Measurements from ENCODE around the gene SELENOV.
A peak's percentile ranks its signal among the peaks of the same experiment; 100 is the strongest.
"Not testable (repeated sequence)": the region's sequence is repeated elsewhere in the genome, so short reads cannot be mapped to it uniquely, and the experiment has no call there.

Gene SELENOV

DNA sequence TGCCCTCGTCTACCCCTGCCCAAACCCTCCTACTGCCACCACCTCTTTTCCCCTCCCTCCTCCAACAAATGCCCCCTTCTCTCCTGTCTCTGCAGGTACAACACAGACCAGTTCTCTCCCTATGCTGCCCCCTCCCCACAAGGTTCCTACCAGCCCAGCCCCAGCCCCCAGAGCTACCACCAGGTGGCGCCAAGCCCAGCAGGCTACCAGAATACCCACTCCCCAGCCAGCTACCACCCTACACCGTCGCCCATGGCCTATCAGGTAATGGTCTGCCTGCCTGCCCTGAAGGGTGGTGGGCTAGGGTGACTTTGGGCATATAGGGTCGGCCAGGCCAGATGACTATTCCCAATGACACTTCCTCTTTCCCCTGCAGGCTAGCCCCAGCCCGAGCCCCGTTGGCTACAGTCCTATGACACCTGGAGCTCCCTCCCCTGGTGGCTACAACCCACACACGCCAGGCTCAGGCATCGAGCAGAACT lies 40.8 kb upstream of the SELENOV start:
- Histone ChIP-seq H3K4me1 (ENCODE audit: control insufficient read depth in 5 of 5, insufficient read depth in 5 of 5, low read length in 5 of 5) (no peaks in the 10 kb centered on the region), H3K9me3 (ENCODE audit: control insufficient read depth in 5 of 5, low read length in 5 of 5) (no peaks in the 10 kb centered on the region), H3K9ac (ENCODE audit: low read length in 5 of 5) (no peak overlapping the region), H3K27ac (ENCODE audit: low read depth, low read length) (no peak overlapping the region), H3K4me3 (ENCODE audit: low read depth in 1 of 5, low read length in 5 of 5) (no peak overlapping the region), H3K36me3 (ENCODE audit: control insufficient read depth in 5 of 5, insufficient read depth in 5 of 5, low read length in 5 of 5) (peaks cover 3 to 76% (median 74%) of the 10 kb centered on the region in 5 donors), H3K27me3 (ENCODE audit: control insufficient read depth in 5 of 5, insufficient read depth in 4 of 5, low read length in 5 of 5) (no peaks in the 10 kb centered on the region)

DNA sequence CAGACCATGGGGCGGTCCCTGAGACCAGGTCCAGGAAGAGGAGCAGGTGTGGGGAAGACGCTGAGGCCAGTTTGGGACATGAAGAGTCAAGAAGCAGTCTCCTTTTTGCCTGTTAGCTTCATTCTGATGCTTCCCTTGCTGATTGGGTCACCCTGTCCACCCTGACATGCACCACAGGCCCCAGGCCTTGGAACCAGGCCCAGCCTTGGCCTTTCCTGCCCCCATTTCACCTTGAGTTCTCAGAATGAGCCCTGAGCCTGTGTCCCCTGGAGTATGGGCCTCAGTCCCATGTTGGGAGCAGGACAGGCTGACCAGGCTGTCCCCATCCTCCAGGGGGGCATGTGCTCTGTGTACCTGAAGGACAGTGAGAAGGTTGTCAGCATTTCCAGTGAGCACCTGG lies 39.2 kb upstream of the SELENOV start:
- Histone ChIP-seq H3K27me3 (ENCODE audit: control insufficient read depth in 5 of 5, insufficient read depth in 4 of 5, low read length in 5 of 5) (no peaks in the 10 kb centered on the region), H3K9ac (ENCODE audit: low read length in 5 of 5) (no peak overlapping the region), H3K9me3 (ENCODE audit: control insufficient read depth in 5 of 5, low read length in 5 of 5) (no peaks in the 10 kb centered on the region), H3K36me3 (ENCODE audit: control insufficient read depth in 5 of 5, insufficient read depth in 5 of 5, low read length in 5 of 5) (peaks cover 3 to 61% (median 58%) of the 10 kb centered on the region in 5 donors), H3K4me1 (ENCODE audit: control insufficient read depth in 5 of 5, insufficient read depth in 5 of 5, low read length in 5 of 5) (peaks cover 0 to 8% (median 7%) of the 10 kb centered on the region in 5 donors), H3K27ac (ENCODE audit: low read depth, low read length) (no peak overlapping the region), H3K4me3 (ENCODE audit: low read depth in 1 of 5, low read length in 5 of 5) (no peak overlapping the region)

DNA sequence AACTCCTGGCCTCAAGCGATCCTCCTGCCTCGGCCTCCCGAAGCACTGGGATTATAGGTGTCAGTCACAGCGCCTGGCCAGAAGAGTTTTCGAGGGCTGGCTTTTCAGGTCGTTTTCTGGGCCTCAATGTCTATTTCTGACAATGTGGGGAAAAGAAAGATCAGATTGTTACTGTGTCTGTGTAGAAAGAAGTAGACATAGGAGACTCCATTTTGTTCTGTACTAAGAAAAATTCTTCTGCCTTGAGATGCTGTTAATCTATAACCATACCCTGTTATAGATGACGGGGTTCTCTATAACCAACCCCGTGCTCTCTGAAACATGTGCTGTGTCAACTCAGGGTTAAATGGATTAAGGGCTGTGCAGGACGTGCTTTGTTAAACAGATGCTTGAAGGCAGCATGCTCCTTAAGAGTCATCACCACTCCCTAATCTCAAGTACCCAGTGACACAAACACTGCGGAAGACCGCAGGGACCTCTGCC lies 35.6 kb upstream of the SELENOV start:
- Histone ChIP-seq H3K4me1 (ENCODE audit: control insufficient read depth in 5 of 5, insufficient read depth in 5 of 5, low read length in 5 of 5) (peaks cover 6 to 21% (median 20%) of the 10 kb centered on the region in 5 donors), H3K36me3 (ENCODE audit: control insufficient read depth in 5 of 5, insufficient read depth in 5 of 5, low read length in 5 of 5) (peaks cover 0 to 34% (median 28%) of the 10 kb centered on the region in 5 donors)
- H3K9ac ChIP-seq (ENCODE audit: low read length in 5 of 5); H3K27me3 ChIP-seq (ENCODE audit: control insufficient read depth in 5 of 5, insufficient read depth in 4 of 5, low read length in 5 of 5); H3K4me3 ChIP-seq (ENCODE audit: low read depth in 1 of 5, low read length in 5 of 5); H3K9me3 ChIP-seq (ENCODE audit: control insufficient read depth in 5 of 5, low read length in 5 of 5); H3K27ac ChIP-seq (ENCODE audit: low read depth, low read length): not testable (repeated sequence)

DNA sequence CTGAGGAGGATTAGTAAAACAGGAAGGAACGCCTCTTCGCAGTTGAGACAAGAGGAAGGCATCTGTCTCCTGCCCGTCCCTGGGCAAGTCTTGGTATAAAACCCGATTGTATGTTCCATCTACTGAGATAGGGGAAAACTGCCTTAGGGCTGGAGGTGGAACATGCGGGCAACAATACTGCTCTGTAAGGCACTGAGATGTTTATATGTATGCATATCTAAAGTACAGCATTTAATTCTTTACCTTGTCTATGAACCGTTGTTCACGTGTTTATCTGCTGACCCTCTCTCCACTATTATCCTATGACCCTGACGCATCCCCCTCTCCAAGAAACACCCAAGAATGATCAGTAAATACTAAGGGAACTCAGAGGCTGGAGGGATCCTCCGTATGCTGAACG lies 35.0 kb upstream of the SELENOV start:
- peak overlapping the region; percentile 86 to 98 (median 93) for H3K4me3 ChIP-seq (ENCODE audit: low read depth in 1 of 5, low read length in 5 of 5)
- no peaks in the 10 kb centered on the region for H3K27me3 ChIP-seq (ENCODE audit: control insufficient read depth in 5 of 5, insufficient read depth in 4 of 5, low read length in 5 of 5)
- peaks cover 0 to 29% (median 25%) of the 10 kb centered on the region in 5 donors for H3K36me3 ChIP-seq (ENCODE audit: control insufficient read depth in 5 of 5, insufficient read depth in 5 of 5, low read length in 5 of 5)
- peaks cover 6 to 21% (median 20%) of the 10 kb centered on the region in 5 donors for H3K4me1 ChIP-seq (ENCODE audit: control insufficient read depth in 5 of 5, insufficient read depth in 5 of 5, low read length in 5 of 5)
- no peaks in the 10 kb centered on the region for H3K9me3 ChIP-seq (ENCODE audit: control insufficient read depth in 5 of 5, low read length in 5 of 5)
- H3K27ac ChIP-seq (ENCODE audit: low read depth, low read length): peak overlapping the region; percentile 61
- peak overlapping the region in 4 of 5 donors; percentile 58 to 99 (median 92) for H3K9ac ChIP-seq (ENCODE audit: low read length in 5 of 5)

DNA sequence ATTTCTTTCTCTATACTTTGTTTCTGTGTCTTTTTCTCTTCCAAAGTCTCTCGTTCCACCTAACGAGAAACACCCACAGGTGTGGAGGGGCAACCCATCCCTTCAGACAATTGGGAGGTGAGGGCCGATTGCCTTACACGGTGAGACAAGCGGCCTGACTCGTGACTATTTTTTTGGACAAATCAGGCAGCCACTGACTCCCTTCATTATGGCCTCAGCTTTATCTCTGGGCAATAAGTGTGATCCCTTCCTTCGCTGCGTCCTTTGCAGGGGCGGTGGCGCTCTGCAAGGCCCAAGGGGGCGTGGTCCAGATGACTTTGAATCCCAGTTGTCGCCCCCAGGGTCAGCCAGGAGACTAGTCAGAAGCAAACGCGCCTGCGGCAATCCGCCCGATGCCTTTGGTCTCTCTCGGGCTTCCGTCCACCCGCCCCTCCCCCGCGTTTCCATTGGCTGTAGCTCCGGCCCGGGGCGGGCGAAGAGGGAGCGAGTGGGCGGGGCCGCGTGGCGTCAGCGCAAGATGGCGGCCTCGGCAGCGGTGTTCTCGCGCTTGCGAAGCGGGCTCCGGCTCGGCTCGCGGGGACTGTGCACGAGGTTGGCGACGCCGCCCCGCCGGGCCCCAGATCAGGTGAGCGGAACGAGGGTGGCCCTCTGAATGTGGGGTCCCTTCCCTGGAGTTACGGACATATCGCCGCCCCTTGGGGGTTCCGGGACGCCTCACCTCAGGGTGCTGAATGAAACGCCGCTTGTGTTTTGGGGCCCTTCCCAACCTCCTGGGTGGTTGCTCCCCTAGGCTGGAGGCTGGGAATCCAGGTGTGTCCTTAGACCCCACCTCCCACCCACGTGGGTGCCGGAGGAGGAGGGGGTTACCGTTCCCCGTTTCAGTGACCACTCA lies 34.4 kb upstream of the SELENOV start, which contains the start of gene TIMM50:
Gene TIMM50 (plus strand): TSS at position 502 of the 892 bp plus-strand sequence. CDS start 16 bp downstream, at position 518.
- H3K27ac ChIP-seq (ENCODE audit: low read depth, low read length): peak within 1 kb of the TSS; percentile 61
- H3K4me3 ChIP-seq (ENCODE audit: low read depth in 1 of 5, low read length in 5 of 5): peak within 1 kb of the TSS; percentile 86 to 99 (median 96)
- H3K36me3 ChIP-seq (ENCODE audit: control insufficient read depth in 5 of 5, insufficient read depth in 5 of 5, low read length in 5 of 5): peaks cover 3 to 28% (median 27%) of the 10 kb centered on the region in 5 donors
- H3K4me1 ChIP-seq (ENCODE audit: control insufficient read depth in 5 of 5, insufficient read depth in 5 of 5, low read length in 5 of 5): peaks cover 6 to 21% (median 20%) of the 10 kb centered on the region in 5 donors
- H3K9me3 ChIP-seq (ENCODE audit: control insufficient read depth in 5 of 5, low read length in 5 of 5): no peaks in the 10 kb centered on the region
- no peaks in the 10 kb centered on the region for H3K27me3 ChIP-seq (ENCODE audit: control insufficient read depth in 5 of 5, insufficient read depth in 4 of 5, low read length in 5 of 5)
- peak within 1 kb of the TSS; percentile 85 to 99 (median 89) for H3K9ac ChIP-seq (ENCODE audit: low read length in 5 of 5)

DNA sequence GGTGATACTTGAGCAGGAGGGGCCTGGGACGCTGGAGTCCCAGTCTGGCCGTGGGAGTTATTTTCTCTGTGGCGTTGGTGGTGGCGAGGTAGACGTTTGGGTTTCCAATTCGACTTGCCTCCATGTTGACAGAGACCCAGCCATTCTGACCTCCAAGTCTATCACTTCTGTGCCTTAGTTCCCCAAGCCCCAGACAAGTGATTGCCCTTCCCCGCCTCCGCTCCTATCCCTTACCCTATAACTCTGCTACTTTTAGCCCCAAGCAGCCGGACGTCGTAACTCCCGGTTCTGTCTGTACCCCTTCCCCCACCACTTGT lies 33.8 kb upstream of the SELENOV start:
- Histone ChIP-seq H3K27me3 (ENCODE audit: control insufficient read depth in 5 of 5, insufficient read depth in 4 of 5, low read length in 5 of 5) (no peaks in the 10 kb centered on the region), H3K27ac (ENCODE audit: low read depth, low read length) (peak overlapping the region; percentile 61), H3K36me3 (ENCODE audit: control insufficient read depth in 5 of 5, insufficient read depth in 5 of 5, low read length in 5 of 5) (peaks cover 3 to 28% (median 27%) of the 10 kb centered on the region in 5 donors), H3K4me1 (ENCODE audit: control insufficient read depth in 5 of 5, insufficient read depth in 5 of 5, low read length in 5 of 5) (peaks cover 6 to 21% (median 20%) of the 10 kb centered on the region in 5 donors), H3K4me3 (ENCODE audit: low read depth in 1 of 5, low read length in 5 of 5) (peak overlapping the region; percentile 86 to 99 (median 96)), H3K9ac (ENCODE audit: low read length in 5 of 5) (peak overlapping the region; percentile 85 to 99 (median 89)), H3K9me3 (ENCODE audit: control insufficient read depth in 5 of 5, low read length in 5 of 5) (no peaks in the 10 kb centered on the region)

DNA sequence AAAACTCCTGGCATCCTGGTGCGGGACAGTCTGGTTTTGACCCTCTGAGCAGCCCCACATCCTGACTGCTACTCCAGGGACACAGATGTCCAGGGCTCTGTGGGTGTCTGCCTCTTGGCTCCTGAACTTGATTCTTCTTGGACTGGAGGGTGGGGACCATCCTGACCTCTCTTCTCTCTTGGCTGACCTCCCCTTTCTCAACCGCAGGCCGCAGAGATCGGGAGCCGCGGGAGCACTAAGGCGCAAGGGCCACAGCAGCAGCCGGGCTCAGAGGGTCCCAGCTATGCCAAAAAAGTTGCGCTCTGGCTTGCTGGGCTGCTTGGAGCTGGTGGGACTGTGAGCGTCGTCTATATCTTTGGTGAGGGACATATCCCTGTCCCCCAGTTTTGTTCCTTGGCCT lies 33.3 kb upstream of the SELENOV start:
- Histone ChIP-seq H3K27me3 (ENCODE audit: control insufficient read depth in 5 of 5, insufficient read depth in 4 of 5, low read length in 5 of 5) (no peaks in the 10 kb centered on the region), H3K4me1 (ENCODE audit: control insufficient read depth in 5 of 5, insufficient read depth in 5 of 5, low read length in 5 of 5) (peaks cover 6 to 21% (median 20%) of the 10 kb centered on the region in 5 donors), H3K27ac (ENCODE audit: low read depth, low read length) (peak overlapping the region; percentile 61), H3K9ac (ENCODE audit: low read length in 5 of 5) (peak overlapping the region; percentile 85 to 99 (median 89)), H3K36me3 (ENCODE audit: control insufficient read depth in 5 of 5, insufficient read depth in 5 of 5, low read length in 5 of 5) (peaks cover 3 to 28% (median 27%) of the 10 kb centered on the region in 5 donors), H3K4me3 (ENCODE audit: low read depth in 1 of 5, low read length in 5 of 5) (peak overlapping the region; percentile 86 to 99 (median 96)), H3K9me3 (ENCODE audit: control insufficient read depth in 5 of 5, low read length in 5 of 5) (no peaks in the 10 kb centered on the region)

DNA sequence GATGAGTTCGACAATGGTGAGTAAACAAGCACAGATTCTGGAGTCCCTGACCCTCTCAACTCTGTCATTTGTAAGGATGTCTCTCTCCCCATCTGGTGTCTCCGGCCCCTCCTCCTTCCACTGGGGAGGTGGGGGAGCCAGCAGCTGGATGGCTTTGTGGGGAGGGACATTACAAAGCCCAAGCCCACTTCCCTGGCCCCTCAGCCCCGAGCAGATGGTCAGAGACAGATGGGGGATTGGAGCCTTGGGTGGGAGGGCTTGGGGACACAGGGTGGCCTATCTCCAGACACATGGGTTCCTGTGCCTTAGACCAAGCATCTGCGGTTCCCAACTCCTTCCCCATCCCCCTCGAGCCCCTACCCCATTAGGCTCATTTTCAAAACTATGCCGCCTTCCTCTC lies 31.8 kb upstream of the SELENOV start:
- H3K9me3 ChIP-seq (ENCODE audit: control insufficient read depth in 5 of 5, low read length in 5 of 5): no peaks in the 10 kb centered on the region
- no peak overlapping the region for H3K9ac ChIP-seq (ENCODE audit: low read length in 5 of 5)
- H3K27me3 ChIP-seq (ENCODE audit: control insufficient read depth in 5 of 5, insufficient read depth in 4 of 5, low read length in 5 of 5): no peaks in the 10 kb centered on the region
- H3K4me3 ChIP-seq (ENCODE audit: low read depth in 1 of 5, low read length in 5 of 5): no peak overlapping the region
- H3K36me3 ChIP-seq (ENCODE audit: control insufficient read depth in 5 of 5, insufficient read depth in 5 of 5, low read length in 5 of 5): peaks cover 3 to 37% (median 35%) of the 10 kb centered on the region in 5 donors
- H3K27ac ChIP-seq (ENCODE audit: low read depth, low read length): no peak overlapping the region
- H3K4me1 ChIP-seq (ENCODE audit: control insufficient read depth in 5 of 5, insufficient read depth in 5 of 5, low read length in 5 of 5): peaks cover 6 to 21% (median 20%) of the 10 kb centered on the region in 5 donors

DNA sequence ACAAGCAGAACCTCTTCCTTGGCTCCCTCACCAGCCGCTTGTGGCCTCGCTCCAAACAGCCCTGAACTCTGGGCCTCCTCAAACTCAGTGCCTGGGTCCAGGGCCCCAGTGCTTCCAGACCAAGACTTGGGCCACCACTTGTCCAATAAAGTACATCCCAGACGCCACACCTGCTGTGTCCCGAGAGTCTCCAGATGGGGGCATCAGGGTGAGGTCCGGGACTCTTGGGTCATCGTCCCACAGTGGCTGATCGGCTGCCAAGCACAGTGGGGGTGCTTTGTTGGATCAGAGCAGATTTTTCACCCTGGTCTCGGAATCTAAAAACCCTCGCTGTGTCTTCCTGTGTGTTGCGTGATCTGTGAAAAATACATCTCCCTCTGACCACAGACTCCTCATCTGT lies 25.2 kb upstream of the SELENOV start:
- Histone ChIP-seq H3K36me3 (ENCODE audit: control insufficient read depth in 5 of 5, insufficient read depth in 5 of 5, low read length in 5 of 5) (peaks cover 3 to 69% (median 53%) of the 10 kb centered on the region in 5 donors), H3K27ac (ENCODE audit: low read depth, low read length) (no peak overlapping the region), H3K9ac (ENCODE audit: low read length in 5 of 5) (no peak overlapping the region), H3K27me3 (ENCODE audit: control insufficient read depth in 5 of 5, insufficient read depth in 4 of 5, low read length in 5 of 5) (no peaks in the 10 kb centered on the region), H3K9me3 (ENCODE audit: control insufficient read depth in 5 of 5, low read length in 5 of 5) (no peaks in the 10 kb centered on the region), H3K4me1 (ENCODE audit: control insufficient read depth in 5 of 5, insufficient read depth in 5 of 5, low read length in 5 of 5) (no peaks in the 10 kb centered on the region), H3K4me3 (ENCODE audit: low read depth in 1 of 5, low read length in 5 of 5) (no peak overlapping the region)

DNA sequence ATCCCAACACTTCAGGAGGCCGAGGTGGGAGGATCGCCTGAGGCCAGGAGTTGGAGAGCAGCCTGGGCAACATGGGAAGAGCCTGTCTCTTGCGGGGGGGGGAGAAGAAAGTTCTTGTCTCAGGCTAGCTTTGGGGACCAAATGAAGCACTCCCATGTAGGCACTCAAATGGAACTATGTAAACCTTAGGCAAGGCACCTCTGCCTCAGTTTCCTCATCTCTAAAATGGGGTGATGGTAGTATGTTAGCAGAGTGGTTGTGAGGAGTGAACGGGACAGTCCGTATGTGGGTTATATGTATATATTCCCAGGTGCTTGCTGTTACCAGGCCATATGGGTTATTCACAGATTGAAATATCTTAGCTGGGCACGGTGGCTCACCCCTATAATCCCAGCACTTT lies 22.7 kb upstream of the SELENOV start:
- Histone ChIP-seq H3K9me3 (ENCODE audit: control insufficient read depth in 5 of 5, low read length in 5 of 5) (no peaks in the 10 kb centered on the region), H3K27ac (ENCODE audit: low read depth, low read length) (no peak overlapping the region), H3K9ac (ENCODE audit: low read length in 5 of 5) (no peak overlapping the region), H3K4me1 (ENCODE audit: control insufficient read depth in 5 of 5, insufficient read depth in 5 of 5, low read length in 5 of 5) (no peaks in the 10 kb centered on the region), H3K4me3 (ENCODE audit: low read depth in 1 of 5, low read length in 5 of 5) (no peak overlapping the region), H3K36me3 (ENCODE audit: control insufficient read depth in 5 of 5, insufficient read depth in 5 of 5, low read length in 5 of 5) (peaks cover 0 to 48% (median 31%) of the 10 kb centered on the region in 5 donors), H3K27me3 (ENCODE audit: control insufficient read depth in 5 of 5, insufficient read depth in 4 of 5, low read length in 5 of 5) (peaks cover 5 to 9% (median 7%) of the 10 kb centered on the region in 5 donors)
